Kidney glomerular epithelial cell (primary cell): Measurements from ENCODE around the gene KCNH4.
A peak's percentile ranks its signal among the peaks of the same experiment; 100 is the strongest.

Source experiments
- DNase-seq: peaks from one replicate; lab custom pipeline; 2025; lab: John Stamatoyannopoulos, UW

Gene KCNH4

GRCh38 chr17:42136654-42137051 is 44.3 kb downstream of the KCNH4 start:
- DNase-seq: no peak

GRCh38 chr17:42135664-42136653 is 45.0 kb downstream of the KCNH4 start:
- DNase-seq: peak; percentile 58

- no peak for DNase-seq
These were observed 45.8 kb downstream of the KCNH4 start for GRCh38 chr17:42135151-42135550.

GRCh38 chr17:42133461-42134041 is 47.4 kb downstream of the KCNH4 start:
- no peak for DNase-seq

- DNase-seq: peak; percentile 83
These were observed 48.0 kb downstream of the KCNH4 start for GRCh38 chr17:42132941-42133340.

- no peak for DNase-seq
These were observed 48.9 kb downstream of the KCNH4 start for GRCh38 chr17:42131981-42132432.

- no peak for DNase-seq
These were observed 49.7 kb downstream of the KCNH4 start for GRCh38 chr17:42131232-42131631.

GRCh38 chr17:42130310-42130936 is 50.5 kb downstream of the KCNH4 start:
- no peak for DNase-seq

- no peak for DNase-seq
These were observed 51.7 kb downstream of the KCNH4 start for GRCh38 chr17:42129109-42129837.

- no peak for DNase-seq
These were observed 53.5 kb downstream of the KCNH4 start for GRCh38 chr17:42127414-42127813.

GRCh38 chr17:42126836-42127235 is 54.1 kb downstream of the KCNH4 start:
- no peak for DNase-seq

GRCh38 chr17:42125565-42125964 is 55.4 kb downstream of the KCNH4 start:
- no peak for DNase-seq

GRCh38 chr17:42124256-42124655 is 56.7 kb downstream of the KCNH4 start:
- DNase-seq: no peak

GRCh38 chr17:42122371-42123303 is 58.3 kb downstream of the KCNH4 start, which contains the start of gene HSPB9:
TSS of gene HSPB9 (plus strand) at chr17:42122804. CDS start at chr17:42122851, 47 bp downstream.
- DNase-seq: no peak

- DNase-seq: peak; percentile 30
These were observed 59.9 kb downstream of the KCNH4 start, which contains the start of gene KAT2A for GRCh38 chr17:42120770-42121769. TSS of gene KAT2A (minus strand) at chr17:42121367. CDS start at chr17:42121304, 63 bp downstream.

- DNase-seq: no peak
These were observed 60.7 kb downstream of the KCNH4 start for GRCh38 chr17:42120161-42120769.

- DNase-seq: no peak
These were observed 61.6 kb downstream of the KCNH4 start for GRCh38 chr17:42119301-42119700.

GRCh38 chr17:42118545-42118944 is 62.4 kb downstream of the KCNH4 start:
- DNase-seq: peak; percentile 6

GRCh38 chr17:42118126-42118510 is 62.8 kb downstream of the KCNH4 start:
- no peak for DNase-seq
